IPS-18c (cell line): ENCODE results near the gene SPOCK1.

ENCODE experiments used
- H3K4me3 ChIP-seq: 2 replicates; pipeline ENCODE4 v1.7.0; 2013; ENCODE audit warnings: low read depth, mild to moderate bottlenecking, low read length, moderate library complexity; ENCODE audit not compliant: insufficient read depth
- H3K9me3 ChIP-seq: one replicate; pipeline ENCODE4 v1.6.1; 2013; ENCODE audit warnings: mild to moderate bottlenecking, low read length, moderate library complexity; ENCODE audit not compliant: control insufficient read depth, insufficient read depth

The SPOCK1 gene

GRCh38 chr5:137174196-137174595 is 324.9 kb downstream of the SPOCK1 start:
- Histone ChIP-seq H3K9me3 (no peaks in the 10 kb centered on the region), H3K4me3 (no peak overlapping the region)

DNA sequence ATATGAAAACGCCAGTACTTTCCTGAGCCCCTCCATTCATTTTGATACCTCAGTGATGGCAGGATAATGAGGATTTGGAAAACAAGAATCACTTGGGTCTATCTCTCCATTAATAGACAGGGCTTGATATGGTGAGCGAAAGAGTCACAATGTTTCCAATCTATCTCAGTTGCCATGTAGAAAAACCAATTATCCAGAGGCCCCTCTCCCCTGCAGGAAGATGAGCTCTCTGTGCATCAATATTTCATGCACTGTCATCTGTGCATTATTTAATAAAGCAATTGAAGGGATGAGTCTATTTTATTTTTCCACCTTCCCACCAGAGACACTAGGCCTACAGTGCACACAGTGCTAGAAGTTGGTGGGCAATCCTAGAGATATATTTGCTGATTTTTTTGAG is 326.9 kb downstream of the SPOCK1 start:
- H3K4me3 ChIP-seq: no peak overlapping the region
- H3K9me3 ChIP-seq: no peaks in the 10 kb centered on the region

GRCh38 chr5:137167187-137167586 is 331.9 kb downstream of the SPOCK1 start:
- no peaks in the 10 kb centered on the region for H3K9me3 ChIP-seq
- H3K4me3 ChIP-seq: no peak overlapping the region

DNA sequence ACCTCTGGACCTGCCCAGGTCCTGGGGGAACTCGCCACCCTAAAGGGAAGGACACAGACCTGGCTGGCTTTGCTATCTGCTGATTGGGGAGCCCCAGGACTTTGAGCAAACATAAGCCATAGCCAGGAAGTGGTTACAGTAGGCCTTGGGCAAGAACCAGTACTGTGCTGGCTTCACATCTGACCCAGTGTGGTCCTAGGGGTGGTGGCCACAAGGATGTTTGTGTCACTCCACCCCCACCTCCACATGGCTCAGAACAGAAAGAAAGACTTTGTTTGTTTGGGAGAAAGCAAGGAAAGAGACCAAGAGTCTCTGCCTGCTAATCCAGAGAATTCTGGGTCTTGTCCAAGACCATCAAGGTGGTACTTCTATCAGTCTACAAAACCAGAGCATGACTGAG is 334.2 kb downstream of the SPOCK1 start:
- H3K9me3 ChIP-seq: no peaks in the 10 kb centered on the region
- no peak overlapping the region for H3K4me3 ChIP-seq

DNA sequence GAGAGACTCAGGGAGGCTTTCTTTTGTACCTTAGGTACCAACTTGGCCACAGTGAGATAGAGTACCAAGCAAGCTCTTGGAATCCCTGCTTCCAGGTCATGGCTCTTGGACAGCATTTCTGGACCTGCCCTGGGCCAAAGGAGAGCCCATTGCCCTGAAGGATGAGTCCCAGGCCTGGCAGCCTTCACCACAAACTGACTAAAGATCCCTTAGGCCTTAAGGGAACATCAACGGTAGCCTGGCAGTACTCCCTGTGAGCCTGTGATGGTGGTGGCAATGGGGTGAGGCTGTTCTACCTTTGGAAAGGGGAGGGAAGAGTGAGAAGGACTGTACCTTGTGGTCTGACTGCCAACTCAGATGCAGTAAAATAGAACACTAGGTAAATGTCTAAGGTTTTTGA is 334.6 kb downstream of the SPOCK1 start:
- Histone ChIP-seq H3K9me3 (no peaks in the 10 kb centered on the region), H3K4me3 (no peak overlapping the region)

DNA sequence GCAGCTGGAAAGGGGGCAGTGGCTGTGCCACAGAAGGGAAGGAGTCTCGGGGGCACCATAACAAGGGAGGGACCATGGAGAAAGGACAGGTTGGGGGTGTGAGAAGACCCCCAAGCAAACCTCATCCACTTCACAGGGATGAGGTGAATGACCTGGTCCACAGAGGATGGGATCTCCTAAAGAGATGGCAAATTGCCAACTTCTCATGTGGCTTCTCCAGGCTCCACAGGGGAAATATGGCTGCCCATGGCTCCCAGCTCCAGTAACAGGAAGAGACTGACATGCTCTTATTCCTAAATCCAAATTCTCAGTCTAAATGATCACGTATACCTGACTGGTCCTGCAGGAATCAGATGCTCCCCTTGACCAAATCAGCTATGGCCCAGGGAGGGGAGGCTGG is 340.4 kb downstream of the SPOCK1 start:
- H3K4me3 ChIP-seq: no peak overlapping the region
- H3K9me3 ChIP-seq: no peaks in the 10 kb centered on the region

GRCh38 chr5:137156180-137156579 is 342.9 kb downstream of the SPOCK1 start:
- Histone ChIP-seq H3K4me3 (no peak overlapping the region), H3K9me3 (no peaks in the 10 kb centered on the region)

DNA sequence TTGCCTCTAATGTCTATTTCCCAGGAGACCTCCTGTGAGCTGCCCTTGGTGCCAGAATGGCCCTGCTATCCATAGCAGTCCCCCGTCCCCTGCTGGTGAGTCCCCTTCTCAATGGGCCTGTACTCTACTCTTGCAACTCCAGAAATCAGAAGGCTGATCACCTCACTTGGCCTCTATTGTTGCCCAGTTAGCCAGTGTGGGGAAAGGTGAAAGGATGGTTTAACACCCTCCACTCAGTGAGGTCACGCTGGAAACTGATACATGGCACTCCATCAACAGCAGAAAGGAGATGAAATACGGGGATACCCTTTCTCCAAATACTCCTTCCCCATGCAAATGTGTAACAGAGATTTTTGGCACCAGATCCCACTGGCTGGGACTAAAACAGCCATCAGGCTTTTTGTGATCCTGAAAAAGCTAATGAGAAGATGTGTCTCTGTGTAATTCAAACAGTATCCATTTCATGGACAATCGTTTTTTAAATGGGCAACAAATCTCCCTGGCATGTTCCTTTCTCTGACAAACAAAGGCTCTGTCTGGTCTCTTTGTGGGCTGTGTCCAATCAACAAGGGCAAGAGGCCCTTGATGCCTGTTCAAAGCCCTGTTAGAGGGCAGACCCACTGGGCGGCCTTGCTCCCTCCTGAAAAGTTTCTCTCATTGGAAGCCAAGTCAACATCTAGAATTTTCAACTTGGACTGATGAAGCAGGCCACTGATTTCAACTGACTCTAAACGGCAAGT is 343.7 kb downstream of the SPOCK1 start:
- Histone ChIP-seq H3K9me3 (no peaks in the 10 kb centered on the region), H3K4me3 (no peak overlapping the region)

GRCh38 chr5:137152616-137153015 is 346.5 kb downstream of the SPOCK1 start:
- no peak overlapping the region for H3K4me3 ChIP-seq
- H3K9me3 ChIP-seq: no peaks in the 10 kb centered on the region

DNA sequence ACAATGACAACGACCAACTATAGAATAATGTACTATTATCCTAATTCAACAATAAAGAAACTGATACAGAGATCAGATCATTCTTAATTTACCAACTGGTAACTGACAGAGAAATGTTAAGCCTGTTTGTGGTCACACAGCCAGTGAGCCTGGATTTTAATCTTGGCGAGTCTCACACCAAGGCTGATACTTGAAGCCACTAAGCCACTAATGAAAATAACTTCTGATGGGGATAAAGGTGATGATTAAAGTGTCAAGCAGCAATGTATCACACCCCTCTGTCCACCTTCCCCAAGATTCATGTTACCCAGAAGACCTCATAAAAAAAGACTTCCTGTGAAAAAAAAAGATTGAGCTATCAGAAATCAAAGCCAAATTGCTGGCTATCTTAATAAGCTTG is 350.5 kb downstream of the SPOCK1 start:
- H3K9me3 ChIP-seq: no peaks in the 10 kb centered on the region
- H3K4me3 ChIP-seq: no peak overlapping the region

DNA sequence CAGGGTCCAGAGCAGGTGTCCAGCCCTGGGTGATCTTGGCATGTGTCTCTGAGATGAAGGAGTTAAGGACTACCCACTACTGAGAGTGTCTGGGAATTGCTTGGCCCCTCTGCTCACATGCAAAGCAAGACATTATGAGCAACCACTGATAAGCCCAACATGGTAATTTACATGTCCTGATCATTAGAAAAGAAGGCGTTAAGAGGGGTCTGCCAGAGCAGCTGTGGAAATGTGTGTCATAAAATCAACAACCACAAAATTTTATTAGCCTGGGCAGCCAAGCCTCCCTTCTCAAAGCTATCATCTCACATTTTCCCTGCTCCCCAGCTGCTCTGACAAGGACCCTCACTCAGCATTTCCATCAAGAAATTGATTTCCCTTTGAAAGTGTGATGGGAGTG is 351.0 kb downstream of the SPOCK1 start:
- Histone ChIP-seq H3K4me3 (no peak overlapping the region), H3K9me3 (no peaks in the 10 kb centered on the region)

- no peak overlapping the region for H3K4me3 ChIP-seq
- no peaks in the 10 kb centered on the region for H3K9me3 ChIP-seq
Measured at GRCh38 chr5:137147346-137147745, 351.8 kb downstream of the SPOCK1 start.

DNA sequence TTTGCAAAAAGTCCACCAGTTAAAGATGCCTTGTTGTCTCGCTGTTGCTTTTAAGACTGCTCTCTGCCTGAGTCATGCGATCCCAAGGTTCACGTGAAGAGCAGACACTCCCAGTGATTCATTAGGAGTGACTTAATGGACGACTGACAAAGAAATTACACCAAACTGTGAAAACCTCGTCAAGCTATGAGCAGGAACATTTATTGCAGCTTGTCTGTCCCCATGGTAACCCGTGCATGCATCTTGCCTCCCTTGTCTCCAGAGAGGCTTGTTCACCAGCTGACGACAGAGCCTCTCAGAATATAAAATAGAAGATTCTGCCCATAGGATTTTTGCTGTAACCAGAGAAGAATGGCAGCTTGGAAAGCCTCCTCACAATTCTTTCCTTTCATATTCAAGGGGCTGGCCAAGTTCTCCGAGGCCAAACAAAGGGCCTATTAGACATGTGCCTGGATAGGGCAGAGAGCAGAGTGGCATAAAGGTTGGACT is 352.7 kb downstream of the SPOCK1 start:
- Histone ChIP-seq H3K9me3 (no peaks in the 10 kb centered on the region), H3K4me3 (no peak overlapping the region)

GRCh38 chr5:137145721-137146120 is 353.4 kb downstream of the SPOCK1 start:
- Histone ChIP-seq H3K4me3 (no peak overlapping the region), H3K9me3 (no peaks in the 10 kb centered on the region)

- no peaks in the 10 kb centered on the region for H3K9me3 ChIP-seq
- H3K4me3 ChIP-seq: no peak overlapping the region
Measured at GRCh38 chr5:137144656-137145055, 354.5 kb downstream of the SPOCK1 start.

DNA sequence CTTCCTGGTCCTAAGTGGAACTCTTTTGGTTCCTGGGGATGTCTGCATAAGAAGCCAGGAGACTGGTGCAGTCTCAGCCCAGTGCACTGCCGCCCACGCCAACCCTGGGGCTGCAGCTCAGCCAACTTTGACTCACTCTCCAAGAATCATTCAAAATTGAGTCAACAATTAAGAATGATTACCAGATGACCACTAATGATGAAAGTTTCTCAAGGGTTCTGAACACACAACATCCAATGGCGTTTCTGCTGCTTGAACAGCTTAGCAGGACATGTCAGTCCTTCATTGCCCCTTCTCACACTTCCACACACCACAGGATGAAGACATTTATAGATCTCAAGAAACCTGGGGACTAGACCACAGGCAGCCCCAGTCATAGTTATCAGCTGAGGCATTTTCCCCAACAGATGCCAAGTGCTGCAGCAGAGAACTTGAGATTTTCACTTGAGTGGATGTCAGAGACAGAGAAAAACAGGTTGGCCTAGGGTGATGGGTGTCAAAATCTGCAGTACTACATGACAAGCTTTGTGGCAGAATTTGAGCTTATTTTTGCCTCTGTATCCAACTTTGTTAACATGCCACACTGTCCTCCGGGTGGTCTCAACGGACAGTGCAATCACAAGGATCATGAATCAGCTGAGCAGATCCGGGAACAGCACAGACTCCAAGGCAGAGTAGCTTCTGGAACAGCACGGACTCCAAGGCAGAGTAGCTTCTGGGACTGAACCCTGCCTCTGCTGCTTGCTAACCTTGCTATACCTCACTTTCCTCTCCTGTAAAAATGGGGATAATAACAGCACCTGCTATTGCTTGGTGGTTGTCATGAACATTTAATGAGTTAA is 356.1 kb downstream of the SPOCK1 start:
- Histone ChIP-seq H3K4me3 (no peak overlapping the region), H3K9me3 (no peaks in the 10 kb centered on the region)

DNA sequence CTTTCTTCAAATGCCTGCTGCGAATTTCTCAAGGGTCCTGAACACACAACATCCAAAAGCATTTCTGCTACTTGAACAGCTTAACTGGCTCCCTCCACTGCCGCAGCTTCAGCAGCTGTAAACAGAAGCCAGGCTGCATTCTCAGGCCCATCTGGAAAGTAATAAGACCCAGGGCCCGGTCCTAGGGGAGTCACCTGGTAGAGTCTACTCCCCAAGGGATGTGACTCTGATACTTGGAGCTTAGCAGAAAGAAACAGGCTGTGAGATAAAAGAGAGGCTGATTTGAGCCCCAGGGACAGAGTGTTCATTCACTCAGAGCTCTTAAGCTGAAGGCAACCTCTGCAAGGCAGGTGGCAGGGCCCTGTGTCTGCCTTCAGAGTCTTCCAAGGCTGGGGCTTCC is 356.8 kb downstream of the SPOCK1 start:
- no peak overlapping the region for H3K4me3 ChIP-seq
- H3K9me3 ChIP-seq: no peaks in the 10 kb centered on the region

- Histone ChIP-seq H3K9me3 (no peaks in the 10 kb centered on the region), H3K4me3 (no peak overlapping the region)
Measured at GRCh38 chr5:137141779-137142178, 357.3 kb downstream of the SPOCK1 start.
